Measurements from ENCODE around the gene DVL2. TPM values are rescaled to one million over a fixed set of nuclear protein-coding genes. Genes with fewer than 3 reads are reported as not detected.

The DVL2 gene
- total and polyA plus RNA-seq, 2 of the 13 experiments (the other 11 are each of a cell fraction or from before 2014, with no cell fraction given): 5.7 to 38.2 TPM

DNA sequence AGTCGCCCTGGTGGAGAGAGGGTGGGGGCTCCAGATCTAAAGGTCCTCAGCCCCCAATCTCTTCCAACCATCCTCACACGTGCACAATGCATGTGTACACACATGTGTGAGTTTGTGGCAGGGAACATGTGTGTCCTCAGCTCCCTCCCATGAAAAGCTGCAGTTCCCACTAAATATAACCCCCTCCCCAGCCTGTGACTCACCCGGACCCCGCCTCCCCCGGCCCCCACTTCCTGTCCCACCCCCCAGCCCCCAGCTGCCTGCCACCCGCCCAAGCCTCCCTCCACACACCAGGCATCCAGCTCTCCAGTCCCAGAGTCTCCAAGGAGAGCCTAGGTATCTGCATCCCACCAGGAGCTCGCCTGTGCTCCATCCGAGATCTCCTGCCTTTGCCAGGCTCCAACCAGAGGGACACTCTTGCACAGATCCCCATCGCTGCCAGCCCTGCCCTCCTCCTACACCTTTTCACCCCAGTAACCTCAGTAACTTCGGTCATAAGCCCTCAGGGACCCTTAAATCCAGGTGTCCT lies 18.6 kb downstream of the DVL2 start:
- H3K27me3 ChIP-seq (ENCODE audit: control insufficient read depth in 1 of 2, insufficient read depth in 2 of 2, low read length in 2 of 2): peaks cover 0 to 4% of the 10 kb centered on the region in 2 experiments; a peak in 2 of 5 replicates
- H3K36me3 ChIP-seq (replicated peaks in 1 of 2; ENCODE audit: control insufficient read depth in 1 of 2, insufficient read depth in 2 of 2, low read length in 2 of 2): no peaks in the 10 kb centered on the region
- H3K79me2 ChIP-seq (ENCODE audit: insufficient read depth, low read length): peaks cover 6% of the 10 kb centered on the region
- BruUV-seq (replicated peaks): no TSS peak
- no peak overlapping the region for H3K27ac ChIP-seq (ENCODE audit: extremely low read length, insufficient read depth, low read length)
- peak overlapping the region in 1 of 3 experiments; percentile 42; a peak in 1 of 6 replicates for H3K4me3 ChIP-seq (replicated peaks in 1 of 3; ENCODE audit: insufficient read depth in 1 of 3, low read depth in 2 of 3, low read length in 3 of 3)
- H3K9ac ChIP-seq (ENCODE audit: insufficient read depth, low read depth, low read length): no peak overlapping the region
- CTCF ChIA-PET (ENCODE audit: low intra/inter-chr PET ratio, low total read pairs): interaction anchor here (1.9 kb wide), 1 partner anchor 170 kb away, joined by 10 read pairs; no protein-coding TSS in a partner anchor
- H3K9me3 ChIP-seq (ENCODE audit: low read length): no peaks in the 10 kb centered on the region
- DNase-seq (ENCODE audit: low spot score) (no peak), FAIRE-seq (no peak), ATAC-seq (no peak)
- intact Hi-C loops (cut with micrococcal nuclease; ENCODE audit: unreplicated experiment) (no loop called here), in situ Hi-C loops (cut with HindIII; ENCODE audit: extremely low pct_ligation_motif_present, low pct_unique_long_range_greater_than_20kb) (loop anchor here (5.0 kb wide), 1 partner anchor 38 kb away; the partner anchor contains the start of gene ASGR1)
- 10% methylated on average over 9 of the region's 10 CpGs for WGBS (ENCODE audit: low lambda C conversion rate)
- TF ChIP-seq MNT (IDR thresholded peaks at IDR 0.05) (peak; percentile 13; the same call in 1 of the 2 replicates), IKZF4 (CRISPR knock-in tag; IDR thresholded peaks at IDR 0.05; ENCODE audit: borderline replicate concordance, low read depth, not compliant biosample characterization) (no peak), ZNF337 (CRISPR knock-in tag; IDR thresholded peaks at IDR 0.05; ENCODE audit: borderline replicate concordance, low read depth) (no peak), NCOA2 (CRISPR knock-in tag; IDR thresholded peaks at IDR 0.05) (0 out of 2 replicates have a peak, but pooled peaks have one; percentile 1), SRF (IDR thresholded peaks at IDR 0.05; ENCODE audit: low read depth, low read length) (no peak), HIVEP1 (CRISPR knock-in tag; IDR thresholded peaks at IDR 0.05) (no peak)
- peaks cover 60% of the 10 kb centered on the region for H3K4me1 ChIP-seq (ENCODE audit: insufficient read depth, low read length)
- peaks cover 3% of the 10 kb centered on the region; the same call in 1 of the 2 replicates for H4K20me1 ChIP-seq (ENCODE audit: insufficient read depth, low read length)
- peak overlapping the region; percentile 77 for H3K4me2 ChIP-seq (ENCODE audit: low read depth, low read length)
- POLR2A ChIA-PET: interaction anchor here (1.0 to 2.9 kb wide), 4 partner anchors 37 to 180 kb away, joined by 3 to 35 read pairs (median 4); partner anchors contain the start of genes ASGR1 and SLC16A13
- H2AFZ ChIP-seq (ENCODE audit: low read length): no peak overlapping the region

Data from HepG2 (cell line).